SK-N-SH (cell line): ENCODE data around the gene GOLGA6L24. TPM values are rescaled to one million over a fixed set of nuclear protein-coding genes. Genes with fewer than 3 reads are reported as not detected.
"Not testable (repeated sequence)": the region's sequence is repeated elsewhere in the genome, so short reads cannot be mapped to it uniquely, and the experiment has no call there.

Experiments used
- CTCF ChIA-PET: fragments of 300-600, 350-600 bp; formaldehyde crosslinking; extraction: SDS; loops from one replicate; lab custom pipeline; 2021; lab: Yijun Ruan, JAX
- POLR2A ChIA-PET: fragments of 350-600 bp; sonication (Branson Sonifier 250); formaldehyde crosslinking; extraction: SDS; loops from one replicate; lab custom pipeline; 2020; ENCODE audit warnings: antibody characterized with exemption, inconsistent platforms; lab: Yijun Ruan, JAX
- DNase-seq: peaks from one replicate; pipeline ENCODE4 v3.0.0; 2012
- H2AFZ ChIP-seq: fragments of 200-600 bp; sonication (generic); 2 replicates; pipeline ENCODE4 v1.8.1; 2016; ENCODE audit warnings: antibody characterized with exemption, mild to moderate bottlenecking, low read depth
- H3F3A ChIP-seq: fragments of 200-600 bp; sonication (generic); replicated peaks from 2 replicates; pipeline ENCODE3; 2016; ENCODE audit warnings: antibody characterized with exemption, mild to moderate bottlenecking; ENCODE audit not compliant: insufficient read depth
- H3K27ac ChIP-seq, 2 experiments: fragments of 200-500 bp in 1 of 2; fragments of 200-600 bp in 1 of 2; sonication (Bioruptor generic) in 1 of 2; sonication (generic), shearing (Covaris generic) in 1 of 2; 2 replicates each; pipeline versions ENCODE4 v1.5.1 to v1.6.1; 2014 to 2016; ENCODE audit warnings: low read depth in 2 of 2, inconsistent platforms in 1 of 2, low read length in 1 of 2, mild to moderate bottlenecking in 1 of 2, mixed read lengths in 1 of 2
- H3K27me3 ChIP-seq: fragments of 200-600 bp; sonication (generic), shearing (Covaris generic); 2 replicates; pipeline ENCODE4 v1.6.1; 2016; ENCODE audit warnings: mixed run types; ENCODE audit not compliant: insufficient read depth
- H3K36me3 ChIP-seq, 2 experiments: fragments of 200-500 bp in 1 of 2; fragments of 200-600 bp in 1 of 2; sonication (Bioruptor generic) in 1 of 2; sonication (generic) in 1 of 2; replicated peaks in 1 of 2; 2 replicates each; pipeline versions ENCODE3 to v1.5.1; 2014 to 2016; ENCODE audit warnings: low read length in 1 of 2, mild to moderate bottlenecking in 1 of 2; ENCODE audit not compliant: insufficient read depth in 2 of 2, control insufficient read depth in 1 of 2
- H3K4me1 ChIP-seq, 2 experiments: fragments of 200-500 bp in 1 of 2; fragments of 200-600 bp in 1 of 2; sonication (Bioruptor generic) in 1 of 2; sonication (generic), shearing (Covaris generic) in 1 of 2; 2 replicates each; pipeline versions ENCODE4 v1.5.1 to v1.6.1; 2014 to 2016; ENCODE audit warnings: low read depth in 1 of 2, low read length in 1 of 2, mixed run types in 1 of 2; ENCODE audit not compliant: insufficient read depth in 2 of 2, control insufficient read depth in 1 of 2
- H3K4me2 ChIP-seq: fragments of 200-600 bp; sonication (generic), shearing (Covaris generic); 2 replicates; pipeline ENCODE4 v1.6.1; 2017; ENCODE audit warnings: mixed run types
- H3K4me3 ChIP-seq, 2 experiments: fragments of 200-500 bp in 1 of 2; fragments of 200-600 bp in 1 of 2; sonication (Bioruptor generic) in 1 of 2; sonication (generic), shearing (Covaris generic) in 1 of 2; 2 replicates each; pipeline versions ENCODE4 v1.5.1 to v1.8.1; 2014 to 2016; ENCODE audit warnings: low read depth in 2 of 2, inconsistent platforms in 1 of 2, low read length in 1 of 2, mild to moderate bottlenecking in 1 of 2, mixed read lengths in 1 of 2, moderate library complexity in 1 of 2
- H3K79me2 ChIP-seq: fragments of 200-600 bp; sonication (generic); 2 replicates; pipeline ENCODE4 v1.8.1; 2017; ENCODE audit warnings: mild to moderate bottlenecking; ENCODE audit not compliant: insufficient read depth
- H3K9ac ChIP-seq: fragments of 200-600 bp; sonication (generic); 2 replicates; pipeline ENCODE4 v1.6.1; 2017; ENCODE audit warnings: mixed run types
- H3K9me2 ChIP-seq: fragments of 200-600 bp; sonication (generic); 2 replicates; pipeline ENCODE4 v1.6.1; 2017; ENCODE audit warnings: mixed run types
- H3K9me3 ChIP-seq: fragments of 200-600 bp; sonication (generic); 2 replicates; pipeline ENCODE4 v1.6.1; 2017; ENCODE audit warnings: mixed run types, mild to moderate bottlenecking, moderate library complexity
- H4K20me1 ChIP-seq: fragments of 200-600 bp; sonication (generic); 2 replicates; pipeline ENCODE4 v1.6.1; 2017; ENCODE audit warnings: mild to moderate bottlenecking, mixed run types; ENCODE audit not compliant: insufficient read depth
- WGBS: methylation state at CpG from one replicate; pipeline ENCODE4 v1.1.6; 2017; ENCODE audit warnings: low lambda C conversion rate; 5-methylcytosine and 5-hydroxymethylcytosine counted together
- polyA plus RNA-seq, 3 experiments: library from polyadenylated mRNA; depleted of rRNA; stranded (reverse); fragments of >200 nt; gene quantifications; 2 replicates each; pipeline ENCODE4 v1.2.3, GENCODE V29; 2012
- small RNA-seq, 7 experiments: library from RNA; depleted of rRNA; stranded (forward); fragments of <200 nt; gene quantifications; one replicate each; pipeline ENCODE3, GENCODE V24; 2012

Gene GOLGA6L24
- polyA plus RNA-seq, 1 of the 3 experiments (the other 2 are of a cell fraction) = not detected

- Histone ChIP-seq H3K79me2 (peaks cover 20% of the 10 kb centered on the region), H3K36me3 (peaks cover 5 to 22% of the 10 kb centered on the region in 2 experiments)
- H3K4me1 ChIP-seq, CTCF ChIA-PET, POLR2A ChIA-PET, H2AFZ ChIP-seq, DNase-seq, H3K27ac ChIP-seq, H3K9ac ChIP-seq, H3K9me2 ChIP-seq, H3K27me3 ChIP-seq, H3F3A ChIP-seq, H3K4me3 ChIP-seq, H4K20me1 ChIP-seq, H3K4me2 ChIP-seq, H3K9me3 ChIP-seq: not testable (repeated sequence)
- WGBS = 85% methylated on average over 9 of the region's 11 CpGs
Observed at GRCh38 chr15:28310454-28310853, 47.4 kb downstream of the GOLGA6L24 start.

- H3K36me3 ChIP-seq = peaks cover 0 to 14% of the 10 kb centered on the region in 2 experiments
- H3K27ac ChIP-seq, H3K4me1 ChIP-seq, POLR2A ChIA-PET, H3K9me2 ChIP-seq, H3K27me3 ChIP-seq, CTCF ChIA-PET, H2AFZ ChIP-seq, H3K4me3 ChIP-seq, H3K9ac ChIP-seq, H3K79me2 ChIP-seq, H4K20me1 ChIP-seq, H3F3A ChIP-seq, H3K4me2 ChIP-seq, DNase-seq, H3K9me3 ChIP-seq: not testable (repeated sequence)
- 97% methylated on average over 5 of the region's 5 CpGs for WGBS
Observed at GRCh38 chr15:28308718-28309117, 49.2 kb downstream of the GOLGA6L24 start.

Small RNA genes within 50 kb of the gene (small RNA-seq; reads per million reads assigned to genes)
- gene AC091304.5 (0 reads per million in 7 experiments), gene RN7SL238P (0 reads per million in 7 experiments)

Other genes starting within 250 kb of the GOLGA6L24 start
- 18.9 and 22.3 TPM in 2 replicates for gene HERC2, start 35.9 kb downstream of the GOLGA6L24 start, polyA plus RNA-seq (2012; rRNA removed)
- not detected in 2 replicates for gene GOLGA8F, start 20.6 kb upstream of the GOLGA6L24 start, polyA plus RNA-seq (2012; rRNA removed)
- gene GOLGA8G, start 174.9 kb upstream of the GOLGA6L24 start, polyA plus RNA-seq (2012; rRNA removed) = not detected in 2 replicates
- not detected in 2 replicates for gene GOLGA6L25, start 195.5 kb upstream of the GOLGA6L24 start, polyA plus RNA-seq (2012; rRNA removed)